Thoracic aorta (tissue), 2 donors: ENCODE measurements around the gene CDKL1. TPM values are rescaled to one million over a fixed set of nuclear protein-coding genes. Genes with fewer than 3 reads are reported as not detected.

Source experiments
- ATAC-seq: fragments of 150-250 bp; one replicate; pipeline ENCODE4 v1.8.0; 2017; ENCODE audit warnings: low read depth; ENCODE audit not compliant: insufficient number of reproducible peaks, low FRiP score
- DNase-seq: peaks from one replicate; pipeline ENCODE4 v3.0.0-alpha.2; 2020; ENCODE audit warnings: low spot score
- H3K27ac ChIP-seq, 2 donors: fragments of 200-600 bp; sonication (generic); 1 replicate in 1 of 2; 2 replicates in 1 of 2; pipeline ENCODE4 v1.5.1; 2016; ENCODE audit warnings: mild to moderate bottlenecking in 2 of 2, moderate library complexity in 2 of 2
- H3K27me3 ChIP-seq: fragments of 200-600 bp; sonication (generic); replicated peaks from 2 replicates; pipeline ENCODE4 v1.6.0; 2016; ENCODE audit warnings: mild to moderate bottlenecking; ENCODE audit not compliant: insufficient read depth
- H3K36me3 ChIP-seq: fragments of 200-600 bp; sonication (generic); one replicate; pipeline ENCODE4 v1.5.1; 2016
- H3K4me1 ChIP-seq, 2 donors: fragments of 200-600 bp; sonication (generic); 1 replicate in 1 of 2; 2 replicates in 1 of 2; pipeline versions ENCODE4 v1.5.1 to v1.6.0; 2016; ENCODE audit warnings: low read depth in 2 of 2, mild to moderate bottlenecking in 1 of 2; ENCODE audit not compliant: control insufficient read depth in 1 of 2
- H3K4me3 ChIP-seq: fragments of 200-600 bp; sonication (generic); 2 replicates; pipeline ENCODE4 v1.5.1; 2016; ENCODE audit warnings: mild to moderate bottlenecking
- H3K9me3 ChIP-seq: fragments of 200-600 bp; sonication (generic); 2 replicates; pipeline ENCODE4 v1.5.1; 2016
- CTCF ChIP-seq: fragments of 200-600 bp; sonication (generic); IDR thresholded peaks from one replicate; pipeline ENCODE4 v1.5.1; 2019; ENCODE audit warnings: antibody characterized with exemption
- total RNA-seq, 2 donors: library from RNA; depleted of rRNA; stranded (reverse); fragments of >200 nt; gene quantifications; one replicate each; pipeline versions ENCODE4 v1.1.0 to v1.2.3, GENCODE V29; 2016

Gene CDKL1
- total RNA-seq, 2 donors from 2014 or later: 2.8 to 8.1 TPM

GRCh38 chr14:50398189-50398580 lies 1.5 kb upstream of the CDKL1 start:
- Histone ChIP-seq H3K4me3 (no peak overlapping the region), H3K4me1 (peaks cover 3 to 33% of the 10 kb centered on the region in 2 donors), H3K9me3 (no peaks in the 10 kb centered on the region), H3K27ac (no peak overlapping the region), H3K36me3 (no peaks in the 10 kb centered on the region), H3K27me3 (no peaks in the 10 kb centered on the region)
- no peak for ATAC-seq
- no peak for DNase-seq
- TF ChIP-seq CTCF: no peak

- Histone ChIP-seq H3K36me3 (no peaks in the 10 kb centered on the region), H3K9me3 (no peaks in the 10 kb centered on the region), H3K27ac (peak overlapping the region; percentile 15 to 46), H3K4me1 (peaks cover 3 to 33% of the 10 kb centered on the region in 2 donors), H3K4me3 (peak overlapping the region; percentile 91), H3K27me3 (no peaks in the 10 kb centered on the region)
- ATAC-seq (no peak), DNase-seq (no peak)
- TF ChIP-seq CTCF: no peak
Observed at GRCh38 chr14:50397390-50398188, 908 bp upstream of the CDKL1 start.

- Histone ChIP-seq H3K4me3 (peak overlapping the region; percentile 91), H3K36me3 (no peaks in the 10 kb centered on the region), H3K4me1 (peaks cover 3 to 32% of the 10 kb centered on the region in 2 donors), H3K27ac (no peak overlapping the region), H3K9me3 (no peaks in the 10 kb centered on the region), H3K27me3 (no peaks in the 10 kb centered on the region)
- no peak for ATAC-seq
- TF ChIP-seq CTCF: no peak
- no peak for DNase-seq
Observed at GRCh38 chr14:50395448-50395847, 1.2 kb downstream of the CDKL1 start.

GRCh38 chr14:50394713-50395112 lies 2.0 kb downstream of the CDKL1 start:
- ATAC-seq (no peak), DNase-seq (no peak)
- H3K27ac ChIP-seq: no peak overlapping the region
- no peaks in the 10 kb centered on the region for H3K9me3 ChIP-seq
- no peaks in the 10 kb centered on the region for H3K27me3 ChIP-seq
- TF ChIP-seq CTCF: no peak
- H3K4me3 ChIP-seq: no peak overlapping the region
- peaks cover 1 to 25% of the 10 kb centered on the region in 2 donors for H3K4me1 ChIP-seq
- H3K36me3 ChIP-seq: no peaks in the 10 kb centered on the region

GRCh38 chr14:50389668-50390441 lies 6.8 kb downstream of the CDKL1 start:
- Histone ChIP-seq H3K4me3 (no peak overlapping the region), H3K27me3 (no peaks in the 10 kb centered on the region), H3K9me3 (no peaks in the 10 kb centered on the region), H3K4me1 (no peaks in the 10 kb centered on the region), H3K36me3 (no peaks in the 10 kb centered on the region), H3K27ac (no peak overlapping the region)
- TF ChIP-seq CTCF: no peak
- no peak for DNase-seq
- no peak for ATAC-seq
